ENCODE results near the gene CCDC18.

DNA sequence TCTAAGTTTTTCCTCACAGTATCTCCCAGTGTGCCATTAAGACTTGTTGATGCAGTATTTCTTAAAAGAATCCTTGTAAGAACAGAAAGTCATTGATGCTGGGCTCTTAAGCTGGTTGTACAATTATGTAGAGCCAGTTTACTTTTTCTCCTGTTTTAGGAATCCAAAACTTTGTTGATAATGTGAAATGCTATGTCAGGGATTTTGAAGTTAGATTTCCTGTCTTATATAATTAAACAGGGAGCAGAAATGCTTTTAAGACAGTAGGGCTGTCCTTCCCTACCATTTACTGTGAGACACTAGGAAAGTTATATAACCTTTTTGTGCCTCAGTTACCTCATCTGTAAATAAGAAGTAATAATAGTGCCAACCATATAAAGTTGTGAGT lies 26.0 kb downstream of the CCDC18 start:
- TF ChIP-seq ZNF274 (IDR thresholded peaks at IDR 0.05; ENCODE audit: low read depth, low read length) (no peak), YY1 (IDR thresholded peaks at IDR 0.05; ENCODE audit: insufficient read depth, insufficient read length) (no peak), SUZ12 (IDR thresholded peaks at IDR 0.05; ENCODE audit: extremely low read depth, insufficient read depth, insufficient read length) (no peak)

All from NT2/D1 (cell line).